Duodenal mucosa (tissue), 2 donors: ENCODE measurements around the gene SYT1.

ENCODE experiments used
- H3K27ac ChIP-seq: one replicate; pipeline ENCODE4 v1.7.0; 2013; ENCODE audit warnings: low read depth, low read length
- H3K27me3 ChIP-seq, 2 donors: one replicate each; pipeline ENCODE4 v1.7.0; 2013; ENCODE audit warnings: low read length in 2 of 2, control low read depth in 1 of 2; ENCODE audit not compliant: insufficient read depth in 2 of 2, control insufficient read depth in 1 of 2
- H3K36me3 ChIP-seq, 2 donors: one replicate each; pipeline ENCODE4 v1.7.0; 2013; ENCODE audit warnings: low read length in 2 of 2, control low read depth in 1 of 2; ENCODE audit not compliant: insufficient read depth in 2 of 2, control insufficient read depth in 1 of 2
- H3K4me1 ChIP-seq, 2 donors: one replicate each; pipeline ENCODE4 v1.7.0; 2013; ENCODE audit warnings: low read length in 2 of 2, control low read depth in 1 of 2; ENCODE audit not compliant: insufficient read depth in 2 of 2, control insufficient read depth in 1 of 2
- H3K4me3 ChIP-seq, 2 donors: one replicate each; pipeline ENCODE4 v1.7.0; 2013; ENCODE audit warnings: low read length in 2 of 2, low read depth in 1 of 2
- H3K9ac ChIP-seq, 2 donors: one replicate each; pipeline ENCODE4 v1.7.0; 2013; ENCODE audit warnings: low read length in 2 of 2, low read depth in 1 of 2
- H3K9me3 ChIP-seq, 2 donors: one replicate each; pipeline ENCODE4 v1.7.0; 2013; ENCODE audit warnings: low read length in 2 of 2, control low read depth in 1 of 2; ENCODE audit not compliant: control insufficient read depth in 1 of 2

The SYT1 gene

GRCh38 chr12:79151956-79152355 lies 287.4 kb downstream of the SYT1 start:
- Histone ChIP-seq H3K4me3 (no peak overlapping the region), H3K36me3 (no peaks in the 10 kb centered on the region), H3K9me3 (no peaks in the 10 kb centered on the region), H3K27me3 (no peaks in the 10 kb centered on the region), H3K9ac (no peak overlapping the region), H3K27ac (no peak overlapping the region), H3K4me1 (no peaks in the 10 kb centered on the region)

DNA sequence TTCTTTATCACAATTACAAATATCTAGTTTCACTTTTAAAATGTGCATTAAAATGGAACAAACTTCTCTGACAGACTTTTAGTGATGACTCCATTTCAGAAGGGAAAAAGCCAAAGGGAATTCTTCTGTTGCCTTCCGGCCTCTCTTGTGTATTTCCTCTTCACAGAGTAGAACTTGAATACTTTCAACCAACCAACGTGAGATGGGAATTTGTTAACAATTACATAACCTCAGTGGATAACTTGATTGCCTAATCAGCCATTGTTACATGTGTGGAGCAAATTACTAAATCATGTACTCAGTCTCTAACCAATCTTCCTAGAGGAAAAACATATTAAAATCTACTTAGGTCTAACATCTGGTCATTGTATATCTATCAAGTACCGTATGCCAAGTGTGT lies 291.1 kb downstream of the SYT1 start:
- no peaks in the 10 kb centered on the region for H3K36me3 ChIP-seq
- no peaks in the 10 kb centered on the region for H3K4me1 ChIP-seq
- H3K27ac ChIP-seq = no peak overlapping the region
- H3K27me3 ChIP-seq = no peaks in the 10 kb centered on the region
- H3K4me3 ChIP-seq = no peak overlapping the region
- no peak overlapping the region for H3K9ac ChIP-seq
- H3K9me3 ChIP-seq = no peaks in the 10 kb centered on the region

GRCh38 chr12:79156846-79157463 lies 292.4 kb downstream of the SYT1 start:
- Histone ChIP-seq H3K4me1 (no peaks in the 10 kb centered on the region), H3K27ac (no peak overlapping the region), H3K9me3 (no peaks in the 10 kb centered on the region), H3K4me3 (no peak overlapping the region), H3K9ac (no peak overlapping the region), H3K27me3 (no peaks in the 10 kb centered on the region), H3K36me3 (no peaks in the 10 kb centered on the region)

- no peaks in the 10 kb centered on the region for H3K27me3 ChIP-seq
- H3K9ac ChIP-seq = no peak overlapping the region
- H3K36me3 ChIP-seq = no peaks in the 10 kb centered on the region
- no peak overlapping the region for H3K27ac ChIP-seq
- H3K9me3 ChIP-seq = no peaks in the 10 kb centered on the region
- no peak overlapping the region for H3K4me3 ChIP-seq
- H3K4me1 ChIP-seq = no peaks in the 10 kb centered on the region
Observed at GRCh38 chr12:79161249-79161934, 296.8 kb downstream of the SYT1 start.

GRCh38 chr12:79162147-79162772 lies 297.7 kb downstream of the SYT1 start:
- Histone ChIP-seq H3K27ac (no peak overlapping the region), H3K9ac (no peak overlapping the region), H3K4me1 (no peaks in the 10 kb centered on the region), H3K4me3 (no peak overlapping the region), H3K9me3 (no peaks in the 10 kb centered on the region), H3K27me3 (no peaks in the 10 kb centered on the region), H3K36me3 (no peaks in the 10 kb centered on the region)

DNA sequence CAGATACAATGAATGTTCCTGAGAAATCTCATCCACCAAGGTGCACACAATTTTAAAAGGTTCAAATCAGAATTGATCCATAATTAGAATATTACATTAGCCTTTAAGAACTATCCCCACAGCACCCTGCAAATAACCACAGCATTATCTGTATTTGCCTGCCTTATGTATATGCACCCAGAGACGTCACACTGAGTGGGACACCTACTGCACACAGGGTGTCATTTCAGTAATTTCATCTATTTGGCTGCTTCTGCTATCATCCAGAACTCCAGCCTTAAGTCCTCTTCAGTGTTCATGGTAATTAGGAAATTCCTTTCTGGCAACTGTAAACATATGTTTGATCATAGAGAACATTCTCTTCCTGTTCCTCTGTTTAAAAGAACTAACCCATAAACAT lies 298.4 kb downstream of the SYT1 start:
- H3K4me1 ChIP-seq = no peaks in the 10 kb centered on the region
- H3K36me3 ChIP-seq = no peaks in the 10 kb centered on the region
- no peaks in the 10 kb centered on the region for H3K9me3 ChIP-seq
- no peak overlapping the region for H3K9ac ChIP-seq
- no peak overlapping the region for H3K27ac ChIP-seq
- no peaks in the 10 kb centered on the region for H3K27me3 ChIP-seq
- no peak overlapping the region for H3K4me3 ChIP-seq

GRCh38 chr12:79164890-79165289 lies 300.3 kb downstream of the SYT1 start:
- Histone ChIP-seq H3K27me3 (no peaks in the 10 kb centered on the region), H3K27ac (no peak overlapping the region), H3K36me3 (no peaks in the 10 kb centered on the region), H3K4me3 (no peak overlapping the region), H3K4me1 (no peaks in the 10 kb centered on the region), H3K9ac (no peak overlapping the region), H3K9me3 (no peaks in the 10 kb centered on the region)

GRCh38 chr12:79168687-79169086 lies 304.1 kb downstream of the SYT1 start:
- Histone ChIP-seq H3K36me3 (no peaks in the 10 kb centered on the region), H3K9me3 (no peaks in the 10 kb centered on the region), H3K27me3 (no peaks in the 10 kb centered on the region), H3K9ac (no peak overlapping the region), H3K27ac (no peak overlapping the region), H3K4me3 (no peak overlapping the region), H3K4me1 (no peaks in the 10 kb centered on the region)

DNA sequence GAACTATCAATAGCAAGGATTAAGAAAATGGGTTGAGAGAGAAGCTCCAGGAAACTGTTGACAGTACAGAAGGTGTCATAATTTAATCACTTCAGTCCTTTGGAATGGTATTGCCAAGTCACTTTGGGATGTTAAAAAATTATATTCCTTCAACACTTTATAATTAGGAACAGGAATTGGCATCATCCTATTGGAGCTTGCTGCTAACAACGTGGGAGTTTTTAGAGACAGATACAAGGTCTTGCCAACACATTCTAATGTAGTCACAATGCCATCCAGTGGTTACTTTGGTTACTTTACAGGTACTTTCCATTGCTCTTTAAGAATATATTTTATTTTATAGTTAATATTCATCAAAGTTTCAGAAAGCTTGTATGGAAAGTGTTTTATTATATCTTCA lies 310.1 kb downstream of the SYT1 start:
- no peaks in the 10 kb centered on the region for H3K27me3 ChIP-seq
- H3K9me3 ChIP-seq = no peaks in the 10 kb centered on the region
- no peaks in the 10 kb centered on the region for H3K36me3 ChIP-seq
- H3K9ac ChIP-seq = no peak overlapping the region
- no peaks in the 10 kb centered on the region for H3K4me1 ChIP-seq
- no peak overlapping the region for H3K4me3 ChIP-seq
- H3K27ac ChIP-seq = no peak overlapping the region

- Histone ChIP-seq H3K4me3 (no peak overlapping the region), H3K9me3 (no peaks in the 10 kb centered on the region), H3K4me1 (no peaks in the 10 kb centered on the region), H3K27ac (no peak overlapping the region), H3K9ac (no peak overlapping the region), H3K36me3 (no peaks in the 10 kb centered on the region), H3K27me3 (no peaks in the 10 kb centered on the region)
Observed at GRCh38 chr12:79183003-79183402, 318.4 kb downstream of the SYT1 start.
